Retinal pigment epithelial cell (primary cell): ENCODE results near the gene SLC24A3.

Source experiments
- DNase-seq: peaks from one replicate; pipeline ENCODE4 v3.0.0-alpha.2; 2010; ENCODE audit warnings: low read depth
- H3K4me3 ChIP-seq: 2 replicates; pipeline ENCODE4 v1.5.1; 2011; ENCODE audit warnings: mild to moderate bottlenecking, low read length, control low read depth, moderate library complexity
- CTCF ChIP-seq: conservative IDR thresholded peaks from 2 replicates; pipeline ENCODE4 v1.5.1; 2011; ENCODE audit warnings: low read depth, low read length, control low read depth, inconsistent platforms

Gene SLC24A3

GRCh38 chr20:19682249-19682648, 469.8 kb downstream of the SLC24A3 start:
- DNase-seq = no peak
- H3K4me3 ChIP-seq = no peak overlapping the region
- TF ChIP-seq CTCF = no peak

- H3K4me3 ChIP-seq = no peak overlapping the region
- DNase-seq = no peak
- no peak for TF ChIP-seq CTCF
Observed at GRCh38 chr20:19683188-19683587, 470.7 kb downstream of the SLC24A3 start.

DNA sequence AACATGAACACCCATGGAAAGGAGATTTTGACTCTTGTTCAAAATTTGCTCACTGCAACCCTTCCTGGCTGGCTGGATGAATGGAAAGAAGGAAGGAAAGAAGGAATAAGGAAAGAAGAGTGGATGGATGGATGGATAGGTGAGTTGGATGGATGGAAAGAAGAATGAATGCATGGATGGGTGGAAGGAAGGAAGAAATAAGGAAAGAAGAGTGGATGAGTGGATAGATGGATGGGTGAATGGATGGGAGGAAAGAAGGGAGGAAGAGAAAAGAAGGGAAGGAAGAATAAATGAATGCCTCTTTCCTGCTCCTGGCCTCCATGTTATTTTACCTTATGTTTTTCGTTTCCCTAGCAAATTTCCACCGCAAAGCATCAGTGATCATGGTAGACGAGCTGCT, 471.4 kb downstream of the SLC24A3 start:
- no peak for DNase-seq
- H3K4me3 ChIP-seq = no peak overlapping the region
- TF ChIP-seq CTCF = no peak

DNA sequence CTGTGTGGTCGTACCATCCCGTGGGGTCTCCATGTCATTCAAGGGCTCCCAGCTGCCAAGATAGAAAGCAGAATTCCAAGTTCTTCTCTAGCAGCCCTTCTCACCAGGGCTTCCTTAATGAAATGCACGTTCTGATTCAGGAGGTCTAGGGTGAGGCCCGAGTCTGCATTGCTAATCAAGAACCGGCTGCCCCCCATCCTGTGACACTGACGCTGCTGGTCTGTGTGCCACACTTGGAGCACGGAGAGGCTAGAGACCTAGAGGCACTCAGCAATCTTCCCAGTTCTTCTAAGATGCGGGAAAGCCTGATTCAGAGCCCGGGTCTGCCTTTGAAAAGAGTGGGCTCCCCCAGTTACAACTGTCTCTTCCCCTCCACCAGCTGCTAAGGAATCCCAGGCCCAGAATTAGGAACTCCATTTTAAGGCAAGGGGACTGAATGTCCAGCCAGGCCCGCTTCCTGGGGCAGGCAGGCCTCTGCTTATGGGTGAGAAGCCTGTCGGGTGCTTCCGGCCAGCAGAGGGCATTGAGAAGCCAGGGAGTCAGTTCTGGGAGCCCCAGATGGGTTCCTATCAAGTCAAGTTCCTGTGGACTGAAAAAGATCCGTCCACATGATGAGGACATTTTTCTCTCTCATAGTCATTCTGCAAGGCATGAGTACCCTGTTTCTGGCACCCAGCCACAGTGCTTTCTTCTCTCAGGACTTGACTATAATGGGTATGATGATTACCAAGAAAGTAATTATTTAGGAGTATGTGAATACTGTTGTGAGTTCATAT, 475.8 kb downstream of the SLC24A3 start:
- peak; percentile 67 for TF ChIP-seq CTCF
- DNase-seq = peak; percentile 22
- H3K4me3 ChIP-seq = no peak overlapping the region

DNA sequence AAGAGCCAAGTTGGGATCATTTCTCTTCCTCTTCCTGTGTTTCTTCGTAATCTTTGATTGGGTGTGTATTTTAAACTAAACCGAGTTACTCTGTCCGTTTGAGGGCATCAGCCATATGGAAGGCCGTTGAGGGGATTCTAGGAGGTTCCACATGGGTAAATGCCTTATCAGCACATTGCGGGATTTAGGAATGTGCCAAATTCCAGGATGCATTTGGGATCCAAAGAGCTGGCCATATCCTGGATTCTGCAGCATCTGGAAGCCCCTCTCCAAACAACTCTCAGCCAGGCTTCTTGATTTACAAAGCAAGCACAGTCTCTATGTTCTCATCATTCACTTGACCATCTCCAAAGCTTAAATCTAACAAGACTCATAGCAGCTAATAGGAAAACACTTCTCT, 478.0 kb downstream of the SLC24A3 start:
- no peak overlapping the region for H3K4me3 ChIP-seq
- DNase-seq = no peak
- no peak for TF ChIP-seq CTCF

DNA sequence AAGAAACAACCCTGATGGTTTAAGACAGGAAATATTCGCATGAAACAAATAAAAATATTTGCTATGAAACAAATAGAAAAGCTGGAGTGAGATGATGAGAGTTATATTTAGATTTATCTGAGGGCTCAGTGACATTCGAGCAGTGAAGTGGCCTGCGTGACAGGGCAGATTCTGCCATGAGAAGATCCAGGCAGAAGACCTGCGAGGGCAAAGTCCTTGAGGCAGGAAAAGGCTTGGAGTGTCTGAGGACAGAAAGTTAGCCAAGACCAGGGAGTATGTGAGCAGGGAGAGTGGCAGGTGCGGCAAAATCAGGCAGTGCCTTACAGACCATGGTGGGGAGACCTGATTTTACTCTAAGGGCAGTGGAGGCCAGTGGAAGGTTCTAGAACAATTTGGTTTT, 478.7 kb downstream of the SLC24A3 start:
- no peak overlapping the region for H3K4me3 ChIP-seq
- no peak for TF ChIP-seq CTCF
- no peak for DNase-seq

GRCh38 chr20:19692100-19692499, 479.7 kb downstream of the SLC24A3 start:
- no peak for TF ChIP-seq CTCF
- no peak for DNase-seq
- H3K4me3 ChIP-seq = no peak overlapping the region
